ENCODE results near the gene TOB2.
A peak's percentile ranks its signal among the peaks of the same experiment; 100 is the strongest.

TOB2 gene

GRCh38 chr22:41485033-41485432 lies 38.4 kb upstream of the TOB2 start:
- no peak overlapping the region for H3K4me3 ChIP-seq (replicated peaks; ENCODE audit: low read depth, low read length)
- TF ChIP-seq, protein P1, sequence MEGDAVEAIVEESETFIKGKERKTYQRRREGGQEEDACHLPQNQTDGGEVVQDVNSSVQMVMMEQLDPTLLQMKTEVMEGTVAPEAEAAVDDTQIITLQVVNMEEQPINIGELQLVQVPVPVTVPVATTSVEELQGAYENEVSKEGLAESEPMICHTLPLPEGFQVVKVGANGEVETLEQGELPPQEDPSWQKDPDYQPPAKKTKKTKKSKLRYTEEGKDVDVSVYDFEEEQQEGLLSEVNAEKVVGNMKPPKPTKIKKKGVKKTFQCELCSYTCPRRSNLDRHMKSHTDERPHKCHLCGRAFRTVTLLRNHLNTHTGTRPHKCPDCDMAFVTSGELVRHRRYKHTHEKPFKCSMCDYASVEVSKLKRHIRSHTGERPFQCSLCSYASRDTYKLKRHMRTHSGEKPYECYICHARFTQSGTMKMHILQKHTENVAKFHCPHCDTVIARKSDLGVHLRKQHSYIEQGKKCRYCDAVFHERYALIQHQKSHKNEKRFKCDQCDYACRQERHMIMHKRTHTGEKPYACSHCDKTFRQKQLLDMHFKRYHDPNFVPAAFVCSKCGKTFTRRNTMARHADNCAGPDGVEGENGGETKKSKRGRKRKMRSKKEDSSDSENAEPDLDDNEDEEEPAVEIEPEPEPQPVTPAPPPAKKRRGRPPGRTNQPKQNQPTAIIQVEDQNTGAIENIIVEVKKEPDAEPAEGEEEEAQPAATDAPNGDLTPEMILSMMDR (IDR thresholded peaks at IDR 0.05; ENCODE audit: low read depth, low read length, missing control alignments): no peak
- DNase-seq (ENCODE audit: extremely low read depth, low read depth): no peak

DNA sequence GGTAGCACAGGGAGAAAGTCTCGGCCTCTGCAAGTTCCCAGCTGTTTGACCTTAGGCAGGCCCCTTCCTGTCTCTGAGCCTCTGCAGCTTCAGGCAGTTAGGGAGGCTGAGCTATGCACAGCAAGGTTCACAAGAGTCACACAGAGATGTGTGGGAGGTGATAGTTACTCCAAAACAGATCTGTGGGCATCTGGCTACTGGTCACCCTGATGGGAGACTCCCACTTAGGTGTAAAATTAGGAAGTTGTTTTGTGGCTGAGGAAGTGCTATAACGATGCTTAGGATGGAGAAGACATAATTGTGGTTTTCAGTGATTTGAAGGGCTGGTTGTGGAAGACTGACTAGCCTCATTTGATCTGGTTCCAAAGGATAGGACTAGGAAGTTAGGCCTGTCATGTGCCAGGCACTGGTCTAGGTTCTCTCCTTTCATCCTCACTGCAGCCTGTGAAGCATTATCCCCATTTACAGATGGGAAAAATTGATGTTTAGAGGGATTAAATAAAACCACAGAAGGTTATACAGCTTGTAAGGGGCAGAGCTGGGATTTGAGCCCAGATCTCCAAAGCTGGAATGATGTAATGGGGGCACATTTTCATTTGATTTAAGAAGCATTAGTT lies 35.8 kb upstream of the TOB2 start:
- DNase-seq (ENCODE audit: extremely low read depth, low read depth): peak; percentile 38
- H3K4me3 ChIP-seq (replicated peaks; ENCODE audit: low read depth, low read length): no peak overlapping the region
- TF ChIP-seq, protein P1 (IDR thresholded peaks at IDR 0.05; ENCODE audit: low read depth, low read length, missing control alignments): no peak

DNA sequence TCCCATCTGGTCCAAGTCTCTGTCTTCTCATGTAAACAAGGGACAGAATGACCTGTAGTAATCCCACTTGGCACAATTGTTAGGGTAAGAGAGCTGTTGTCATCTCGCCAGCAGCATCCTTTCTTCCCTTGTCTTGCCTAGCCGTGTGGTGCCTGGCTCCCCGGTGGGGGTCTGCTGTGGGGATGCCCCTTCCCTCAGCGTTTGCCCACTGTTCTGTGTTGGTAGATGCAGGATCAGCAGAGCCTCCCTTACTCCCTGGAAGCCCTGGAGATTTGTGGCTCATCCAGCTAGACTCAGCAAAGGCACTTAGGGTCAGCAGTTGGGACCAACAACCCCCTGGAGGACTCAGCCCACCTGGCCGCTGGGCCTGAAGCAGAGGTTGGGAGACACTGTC lies 35.3 kb upstream of the TOB2 start:
- TF ChIP-seq, protein P1 (IDR thresholded peaks at IDR 0.05; ENCODE audit: low read depth, low read length, missing control alignments): no peak
- no peak overlapping the region for H3K4me3 ChIP-seq (replicated peaks; ENCODE audit: low read depth, low read length)
- no peak for DNase-seq (ENCODE audit: extremely low read depth, low read depth)

DNA sequence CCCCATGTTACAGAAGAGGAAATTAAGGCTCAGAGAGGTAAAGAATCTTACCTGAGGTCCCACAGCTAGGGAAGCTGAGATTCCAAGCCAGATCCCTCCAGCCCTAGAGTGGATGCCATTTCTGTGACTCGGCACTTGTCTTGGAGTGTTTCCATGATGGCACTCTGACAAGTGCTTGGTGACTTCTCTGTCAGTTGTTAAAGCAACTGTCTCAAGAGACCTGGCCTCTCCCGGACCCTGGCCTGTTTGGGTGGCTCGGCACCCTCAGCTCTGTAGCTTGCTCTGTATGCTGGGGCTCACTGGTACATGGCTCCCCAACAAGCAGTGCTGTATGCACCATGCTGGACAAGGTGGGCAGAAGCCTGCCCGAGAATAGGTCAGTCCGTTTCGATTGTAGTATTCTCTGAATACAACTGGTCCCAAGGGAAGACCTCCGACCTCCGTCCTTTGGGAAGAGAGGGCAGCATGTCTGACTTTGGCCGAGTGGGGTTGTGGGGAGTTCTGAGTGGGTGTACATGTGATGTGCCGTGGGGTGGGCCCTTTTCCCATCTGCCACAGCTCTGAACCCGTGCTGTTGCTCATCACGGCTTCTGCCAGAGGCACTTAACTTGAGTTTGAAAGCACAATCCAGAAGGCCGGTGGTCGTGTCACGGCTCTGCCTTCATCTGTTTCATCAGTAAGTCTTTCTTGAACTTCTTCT lies 34.7 kb upstream of the TOB2 start:
- TF ChIP-seq, protein P1 (IDR thresholded peaks at IDR 0.05; ENCODE audit: low read depth, low read length, missing control alignments): no peak
- no peak for DNase-seq (ENCODE audit: extremely low read depth, low read depth)
- no peak overlapping the region for H3K4me3 ChIP-seq (replicated peaks; ENCODE audit: low read depth, low read length)

DNA sequence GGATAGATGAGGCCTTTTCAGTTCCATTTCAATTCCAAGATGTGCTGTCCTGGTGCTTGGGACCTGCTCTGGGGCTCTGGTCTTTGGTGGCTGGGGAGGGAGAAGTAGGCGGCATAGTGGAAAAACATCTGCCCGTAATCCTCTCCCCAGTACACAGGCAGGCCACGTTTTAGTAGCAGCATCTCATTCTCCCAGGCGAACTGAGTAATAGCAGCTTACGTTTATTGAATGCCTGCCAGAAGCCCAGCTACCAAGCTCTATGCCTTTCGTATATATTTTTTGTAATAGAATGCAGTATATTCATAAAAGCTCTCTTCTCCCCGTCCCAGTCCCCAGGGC lies 33.8 kb upstream of the TOB2 start:
- H3K4me3 ChIP-seq (replicated peaks; ENCODE audit: low read depth, low read length): no peak overlapping the region
- DNase-seq (ENCODE audit: extremely low read depth, low read depth): peak; percentile 63
- TF ChIP-seq, protein P1 (IDR thresholded peaks at IDR 0.05; ENCODE audit: low read depth, low read length, missing control alignments): no peak

DNA sequence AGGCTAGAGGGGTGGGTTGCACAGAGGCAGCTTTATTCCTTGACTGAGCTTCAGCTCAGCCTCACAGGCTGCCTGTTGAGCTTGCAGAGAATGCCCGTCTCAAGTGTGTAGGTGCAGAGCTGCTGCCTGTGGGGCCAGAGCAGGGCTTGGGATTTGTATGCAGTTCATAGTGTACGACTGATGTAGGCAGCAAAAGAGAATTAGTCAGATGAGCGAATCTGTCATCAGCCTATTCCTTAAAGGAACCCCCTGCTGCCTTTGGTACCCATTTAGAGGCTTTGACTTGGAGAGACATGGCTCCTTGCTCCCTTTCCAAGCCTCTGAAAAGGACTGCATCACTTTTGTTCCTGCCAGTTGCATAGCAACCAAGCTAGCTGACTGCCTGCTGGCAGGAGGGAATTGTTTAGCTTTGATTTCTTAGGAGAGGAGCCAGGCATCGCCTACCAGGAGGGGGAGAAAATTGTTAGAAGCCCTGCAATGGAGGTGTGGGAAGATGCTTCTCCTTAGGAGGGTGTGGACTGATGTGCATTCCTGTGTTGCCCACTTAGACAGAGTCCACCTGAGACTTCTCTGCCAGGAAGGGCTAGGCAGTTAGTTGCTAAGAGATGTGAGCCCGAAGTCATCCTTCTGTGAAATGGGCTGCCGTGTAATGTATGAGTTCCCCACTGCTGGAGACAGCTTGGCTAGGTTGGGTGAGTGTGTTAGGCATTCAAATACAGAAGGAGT lies 33.2 kb upstream of the TOB2 start:
- TF ChIP-seq, protein P1 (IDR thresholded peaks at IDR 0.05; ENCODE audit: low read depth, low read length, missing control alignments): no peak
- DNase-seq (ENCODE audit: extremely low read depth, low read depth): no peak
- H3K4me3 ChIP-seq (replicated peaks; ENCODE audit: low read depth, low read length): no peak overlapping the region

Data from HFF-Myc (cell line).